Peyer's patch (tissue), 4 donors: ENCODE measurements around the gene C20orf141. TPM values are rescaled to one million over a fixed set of nuclear protein-coding genes. Genes with fewer than 3 reads are reported as not detected.
"Not testable (repeated sequence)": the region's sequence is repeated elsewhere in the genome, so short reads cannot be mapped to it uniquely, and the experiment has no call there.

ENCODE experiments used
- DNase-seq, 3 donors: peaks; one replicate each; pipeline ENCODE4 v3.0.0-alpha.2; 2017 to 2019
- H3K27ac ChIP-seq, 4 donors: fragments of 200-600 bp; sonication (generic); one replicate each; pipeline ENCODE4 v1.5.1; 2016 to 2019
- H3K27me3 ChIP-seq, 2 donors: fragments of 200-600 bp; sonication (generic); one replicate each; pipeline ENCODE4 v1.5.1; 2019
- H3K36me3 ChIP-seq, 3 donors: fragments of 200-600 bp; sonication (generic); one replicate each; pipeline ENCODE4 v1.5.1; 2016 to 2019
- H3K4me1 ChIP-seq, 4 donors: fragments of 200-600 bp; sonication (generic); one replicate each; pipeline ENCODE4 v1.5.1; 2016 to 2019
- H3K4me3 ChIP-seq, 4 donors: fragments of 200-600 bp; sonication (generic); 1 replicate in 3 of 4; 2 replicates in 1 of 4; pipeline ENCODE4 v1.5.1; 2016 to 2019; ENCODE audit warnings: mild to moderate bottlenecking in 1 of 4
- H3K9me3 ChIP-seq, 4 donors: fragments of 200-600 bp; sonication (generic); one replicate each; pipeline ENCODE4 v1.5.1; 2016 to 2019; ENCODE audit warnings: mild to moderate bottlenecking in 1 of 4
- CTCF ChIP-seq, 6 experiments: fragments of 450-650 bp in 4 of 6; fragments of 200-600 bp in 2 of 6; sonication (generic) in 1 of 6; IDR thresholded peaks; one replicate each; pipeline ENCODE4 v1.5.1; 2017 to 2019; ENCODE audit warnings: antibody characterized with exemption in 6 of 6, mild to moderate bottlenecking in 3 of 6, moderate library complexity in 1 of 6
- POLR2A ChIP-seq, 2 donors: fragments of 450-650 bp; IDR thresholded peaks; one replicate each; pipeline ENCODE4 v1.5.1; 2017; ENCODE audit warnings: antibody characterized with exemption in 2 of 2, mild to moderate bottlenecking in 2 of 2, moderate library complexity in 2 of 2
- total RNA-seq, 4 donors: library from RNA; depleted of rRNA; stranded (reverse); fragments of >200 nt; gene quantifications; one replicate each; pipeline ENCODE4 v1.1.0, GENCODE V29; 2016

Gene C20orf141
- total RNA-seq, 4 donors from 2014 or later, result not detected

GRCh38 chr20:2820896-2821869 lies 6.4 kb downstream of the C20orf141 start:
- no peak for DNase-seq
- Histone ChIP-seq H3K27me3 (peaks cover 0 to 13% of the 10 kb centered on the region in 2 donors), H3K36me3 (no peaks in the 10 kb centered on the region), H3K4me1 (no peaks in the 10 kb centered on the region), H3K9me3 (no peaks in the 10 kb centered on the region), H3K27ac (no peak overlapping the region), H3K4me3 (no peak overlapping the region)
- TF ChIP-seq CTCF (IDR thresholded peaks at IDR 0.05), result no peak
- no peak for TF ChIP-seq POLR2A (IDR thresholded peaks at IDR 0.05)

DNA sequence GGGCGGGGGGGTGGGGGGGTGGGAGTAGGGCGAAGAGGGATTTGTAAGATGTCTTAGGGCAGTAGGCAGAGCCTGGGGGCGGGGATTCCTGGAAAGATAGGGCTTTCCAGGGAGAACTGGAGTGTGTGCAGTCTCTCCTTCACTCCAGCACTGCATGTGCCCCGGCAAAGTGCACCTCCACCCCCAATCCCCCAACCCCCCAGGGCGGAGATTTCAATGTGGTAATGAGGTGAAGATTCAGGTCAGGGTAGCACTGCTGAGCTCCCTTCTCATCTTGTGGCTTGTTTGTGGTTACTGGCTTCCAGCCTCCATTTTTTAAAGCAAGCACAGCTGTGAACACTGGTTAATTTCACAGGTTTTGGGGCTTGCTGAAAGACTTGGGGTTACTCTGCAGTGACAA lies 7.3 kb downstream of the C20orf141 start:
- no peak for TF ChIP-seq CTCF (IDR thresholded peaks at IDR 0.05)
- TF ChIP-seq POLR2A (IDR thresholded peaks at IDR 0.05), result no peak
- Histone ChIP-seq H3K27me3 (peaks cover 0 to 13% of the 10 kb centered on the region in 2 donors), H3K36me3 (no peaks in the 10 kb centered on the region), H3K27ac (no peak overlapping the region), H3K4me1 (no peaks in the 10 kb centered on the region), H3K4me3 (no peak overlapping the region), H3K9me3 (no peaks in the 10 kb centered on the region)
- no peak for DNase-seq

GRCh38 chr20:2825761-2826160 lies 11.0 kb downstream of the C20orf141 start:
- H3K27ac ChIP-seq, result no peak overlapping the region
- H3K4me1 ChIP-seq, result no peaks in the 10 kb centered on the region
- no peak overlapping the region for H3K4me3 ChIP-seq
- H3K27me3 ChIP-seq, result peaks cover 0 to 8% of the 10 kb centered on the region in 2 donors
- DNase-seq, result no peak
- H3K36me3 ChIP-seq, result no peaks in the 10 kb centered on the region
- no peaks in the 10 kb centered on the region for H3K9me3 ChIP-seq
- no peak for TF ChIP-seq CTCF (IDR thresholded peaks at IDR 0.05)
- TF ChIP-seq POLR2A (IDR thresholded peaks at IDR 0.05), result no peak

DNA sequence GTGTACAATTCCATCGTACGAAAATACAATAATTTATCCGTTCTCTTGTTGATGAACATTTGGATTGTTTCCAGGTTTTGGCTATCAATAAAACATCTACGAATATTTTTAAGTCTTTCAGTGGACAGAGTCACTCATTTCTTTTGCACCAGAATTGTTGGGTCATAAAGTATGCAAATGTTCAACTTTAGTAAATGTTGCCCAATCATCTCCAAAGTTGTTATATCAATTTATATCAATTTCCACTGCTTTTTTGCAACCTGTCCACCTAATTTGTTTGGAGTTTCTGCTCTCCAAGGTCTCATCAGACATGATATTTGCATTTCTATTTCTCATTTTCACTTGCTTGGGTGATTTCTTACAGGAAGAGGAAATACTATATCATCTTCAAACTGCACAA lies 11.9 kb downstream of the C20orf141 start:
- H3K4me1 ChIP-seq, result no peaks in the 10 kb centered on the region

GRCh38 chr20:2829376-2829775 lies 14.6 kb downstream of the C20orf141 start:
- H3K4me3 ChIP-seq, result no peak overlapping the region
- H3K27me3 ChIP-seq, result no peaks in the 10 kb centered on the region
- H3K36me3 ChIP-seq, result no peaks in the 10 kb centered on the region
- no peak for TF ChIP-seq CTCF (IDR thresholded peaks at IDR 0.05)
- no peak for TF ChIP-seq POLR2A (IDR thresholded peaks at IDR 0.05)
- H3K4me1 ChIP-seq, result no peaks in the 10 kb centered on the region
- H3K9me3 ChIP-seq, result no peaks in the 10 kb centered on the region
- DNase-seq, result no peak
- H3K27ac ChIP-seq, result no peak overlapping the region

More for the DNA sequence above, 11.9 kb downstream of the C20orf141 start:
- Histone ChIP-seq H3K27ac (no peak overlapping the region), H3K9me3 (no peaks in the 10 kb centered on the region), H3K4me3 (no peak overlapping the region), H3K27me3 (no peaks in the 10 kb centered on the region), H3K36me3 (no peaks in the 10 kb centered on the region)
- no peak for DNase-seq
- no peak for TF ChIP-seq POLR2A (IDR thresholded peaks at IDR 0.05)
- TF ChIP-seq CTCF (IDR thresholded peaks at IDR 0.05), result no peak

- DNase-seq, H3K27ac ChIP-seq, H3K9me3 ChIP-seq, H3K4me1 ChIP-seq, H3K36me3 ChIP-seq, H3K4me3 ChIP-seq, H3K27me3 ChIP-seq: not testable (repeated sequence)
Measured at GRCh38 chr20:2831206-2831605, 16.4 kb downstream of the C20orf141 start.
